Stimulated activated CD8-positive, alpha-beta memory T cell treated with anti-CD3 and anti-CD28 coated beads, Interleukin-15, amount 100 ng/mL, for 48 hours (primary cell): ENCODE data around the gene CGNL1.

ENCODE experiments used
- DNase-seq, 2 donors: peaks; one replicate each; pipeline ENCODE4 v3.0.0-alpha.2; 2020; ENCODE audit warnings: low read depth in 2 of 2

The CGNL1 gene

DNA sequence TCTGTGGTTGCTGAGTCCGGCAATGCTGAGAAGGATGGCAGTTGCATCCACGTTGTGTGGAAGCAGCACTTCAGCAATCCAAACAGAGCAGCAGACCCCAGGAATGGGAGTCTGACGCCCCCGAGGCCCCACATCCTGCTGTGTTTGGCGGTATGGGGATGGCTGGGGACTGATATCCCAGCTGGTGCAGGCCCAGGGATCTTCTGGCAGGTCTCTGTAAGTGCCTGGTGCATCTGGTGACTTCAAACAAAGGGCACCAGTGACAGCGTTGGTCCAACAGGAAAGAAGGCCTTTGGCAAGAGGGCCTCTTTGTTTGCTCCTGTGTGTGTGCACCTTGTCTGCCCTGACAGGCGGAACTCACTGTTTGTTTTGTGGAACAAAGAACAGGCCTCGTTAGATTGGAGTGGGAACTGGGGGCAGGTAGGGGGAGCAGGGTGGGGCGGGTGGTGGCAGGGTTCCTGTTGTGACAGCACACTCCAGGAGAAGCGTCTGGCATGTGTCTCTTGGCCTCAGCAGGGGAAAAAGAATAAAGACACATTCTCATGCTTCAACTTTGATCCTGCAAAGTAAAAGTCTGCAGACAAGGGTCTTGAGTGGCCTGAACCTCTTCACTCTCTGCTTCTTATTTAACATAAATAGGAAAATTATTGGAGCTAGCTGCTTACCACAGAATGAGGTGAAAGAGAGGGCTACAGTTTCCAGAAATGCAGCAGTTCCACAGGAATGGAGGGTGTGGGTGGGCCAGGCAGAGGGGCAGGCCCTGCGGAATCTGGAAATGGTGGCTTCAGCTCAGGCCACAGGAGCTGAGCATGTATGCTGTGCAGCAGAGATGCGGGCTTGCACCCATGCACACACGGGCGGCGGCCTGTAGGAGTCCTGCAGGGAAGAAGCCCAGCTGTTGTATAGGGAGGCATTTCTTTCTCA, 120.9 kb downstream of the CGNL1 start:
- DNase-seq = no peak

- no peak for DNase-seq
These were observed 124.0 kb downstream of the CGNL1 start for GRCh38 chr15:57500256-57500655.

DNA sequence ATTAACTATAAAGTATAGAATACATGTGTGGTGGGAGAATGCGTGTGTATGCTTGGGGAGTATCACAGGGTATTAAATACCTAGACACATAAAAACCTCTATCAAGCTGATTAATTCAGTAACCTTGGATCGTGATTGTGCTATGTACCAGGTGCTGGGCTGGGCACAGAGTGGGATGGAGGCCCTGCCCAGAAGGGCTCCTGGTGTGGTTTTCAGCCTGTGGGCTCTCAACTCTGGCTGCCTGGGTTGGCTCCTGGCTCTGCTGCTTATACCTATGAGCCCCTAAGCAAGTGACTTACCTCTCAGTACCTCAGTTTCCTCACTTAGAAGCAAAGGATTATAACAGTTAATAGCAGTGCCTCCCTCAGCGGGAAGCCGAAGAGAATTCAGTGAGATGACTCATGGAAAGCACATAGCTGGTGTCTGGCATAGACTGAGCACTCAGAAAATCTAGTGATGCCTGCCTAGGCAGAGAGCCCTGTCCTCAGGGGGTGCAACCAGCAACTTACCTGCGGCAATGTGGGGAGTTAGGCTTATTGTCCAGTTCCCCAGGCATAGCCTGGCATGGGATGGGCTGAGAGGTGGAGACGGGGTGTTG, 124.8 kb downstream of the CGNL1 start:
- no peak for DNase-seq

- no peak for DNase-seq
These were observed 125.8 kb downstream of the CGNL1 start for GRCh38 chr15:57502116-57502515.

DNA sequence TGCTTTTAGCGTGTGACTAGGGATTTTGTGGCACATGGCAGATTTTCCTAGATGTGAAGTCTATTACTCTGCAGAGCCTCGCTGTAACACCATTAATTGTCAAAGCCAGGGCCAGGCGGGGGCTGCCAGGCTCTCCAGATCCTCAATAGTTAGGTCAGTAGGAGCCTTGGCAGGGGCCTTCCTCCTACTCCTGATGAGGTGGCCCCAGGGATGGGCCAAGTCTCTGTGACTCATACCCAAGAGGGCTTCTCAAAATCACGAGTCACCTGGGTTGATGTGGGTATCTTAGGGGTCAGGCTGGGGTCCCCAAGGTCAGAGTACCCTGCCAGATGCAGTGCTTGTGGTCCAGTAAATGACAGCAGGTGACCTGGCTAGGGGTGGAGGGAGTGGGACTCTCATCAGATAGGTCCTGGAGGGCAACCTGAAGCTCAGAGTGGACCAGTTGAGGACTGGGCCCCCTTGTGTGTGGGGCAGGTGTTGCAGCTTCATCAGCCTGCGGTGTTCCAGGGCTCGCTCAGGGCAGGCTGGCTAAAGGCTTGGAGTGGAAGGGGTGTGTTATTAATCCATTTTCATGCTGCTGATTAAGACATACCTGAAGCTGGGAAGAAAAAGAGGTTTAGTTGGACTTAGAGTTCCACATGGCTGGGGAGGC, 126.9 kb downstream of the CGNL1 start:
- no peak for DNase-seq

DNA sequence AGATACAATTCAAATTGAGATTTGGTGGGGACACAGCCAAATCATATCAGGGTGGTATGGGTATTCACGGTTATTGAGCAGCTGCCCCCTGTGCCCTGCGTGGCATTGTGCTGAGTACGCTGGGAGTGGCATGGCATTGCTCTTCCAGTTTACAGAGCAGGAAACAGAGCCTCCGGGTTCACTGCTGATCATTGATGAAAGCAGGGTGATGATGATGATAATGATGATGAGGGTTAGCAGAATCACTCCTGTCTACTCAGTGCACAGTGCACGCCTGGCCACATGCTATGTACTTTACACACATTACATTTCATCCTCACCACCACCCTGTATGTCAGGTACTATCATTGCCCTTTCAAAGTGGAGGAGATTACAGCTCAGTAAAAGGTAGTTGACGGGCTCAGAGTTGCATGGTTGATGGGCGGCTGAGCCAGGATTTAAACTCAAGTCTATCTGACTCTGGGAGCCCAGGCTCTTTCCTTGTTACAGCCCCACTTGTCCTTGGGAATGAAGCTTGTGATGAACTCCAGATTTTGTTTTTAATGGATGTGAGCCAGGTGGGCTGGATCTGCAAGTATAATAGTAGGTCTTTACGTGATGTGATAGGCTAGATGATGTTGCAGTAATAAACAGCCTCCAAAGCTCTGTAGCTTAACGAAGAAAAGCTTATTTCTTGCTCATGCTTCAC, 127.8 kb downstream of the CGNL1 start:
- DNase-seq = no peak

DNA sequence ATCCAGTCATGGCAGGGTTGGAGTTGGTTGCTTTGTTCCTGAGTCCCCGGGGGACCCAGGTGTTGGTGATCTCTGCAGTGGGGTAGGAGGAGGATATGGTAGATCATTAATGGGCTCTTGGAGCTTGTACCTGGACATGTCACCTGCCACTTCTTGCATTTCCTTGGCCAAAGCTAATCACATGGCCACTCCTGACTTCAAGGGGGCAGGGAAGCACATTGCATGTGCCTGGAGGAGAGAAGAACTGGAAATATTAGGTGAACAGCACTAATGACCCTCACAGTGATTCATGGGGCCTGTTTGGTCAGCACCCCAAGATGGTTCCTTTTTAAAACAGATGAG, 128.3 kb downstream of the CGNL1 start:
- no peak for DNase-seq

GRCh38 chr15:57505056-57505715, 128.9 kb downstream of the CGNL1 start:
- no peak for DNase-seq

GRCh38 chr15:57505949-57506391, 129.7 kb downstream of the CGNL1 start:
- DNase-seq = no peak

DNA sequence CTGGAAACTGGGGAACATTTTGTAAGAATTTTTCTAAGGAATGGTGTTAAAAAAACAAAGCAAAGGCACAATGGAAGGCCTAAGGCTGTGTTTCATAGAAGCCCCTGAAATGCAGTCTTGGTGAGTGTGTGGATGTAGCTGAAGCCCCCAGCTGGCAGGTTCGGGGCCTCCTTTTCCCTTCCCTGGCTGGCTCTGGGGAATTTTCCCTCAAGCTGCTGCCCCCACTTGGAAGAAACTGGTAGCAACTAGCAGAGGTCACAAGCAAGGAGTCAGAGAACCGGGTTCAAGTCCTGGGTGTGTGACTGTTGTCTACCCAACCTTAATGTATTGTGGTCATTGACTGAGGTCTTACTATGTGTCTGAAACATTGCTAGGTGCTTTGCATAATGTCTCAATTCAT, 130.1 kb downstream of the CGNL1 start:
- DNase-seq = no peak

GRCh38 chr15:57507111-57507510, 130.8 kb downstream of the CGNL1 start:
- DNase-seq = no peak

GRCh38 chr15:57509126-57509525, 132.8 kb downstream of the CGNL1 start:
- DNase-seq = no peak

DNA sequence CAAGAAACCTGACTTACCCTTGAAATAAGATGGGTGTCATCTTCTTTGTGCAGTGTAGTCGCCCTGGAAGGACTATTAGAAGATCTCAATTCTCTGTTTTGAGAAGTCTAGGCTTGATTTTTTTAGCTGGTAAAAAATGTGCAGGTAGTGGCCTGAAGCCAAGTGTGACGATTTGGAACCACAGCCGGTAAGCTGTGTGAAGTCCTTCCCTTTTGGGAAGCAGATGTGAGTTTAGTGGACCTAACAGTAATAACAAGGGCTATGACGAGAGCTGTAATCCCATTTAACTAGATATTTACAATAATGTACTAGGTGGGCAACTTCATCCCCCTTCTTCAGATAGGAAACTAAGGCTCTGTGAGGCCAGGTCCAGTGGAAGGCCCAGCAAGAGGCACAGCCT, 133.7 kb downstream of the CGNL1 start:
- DNase-seq = no peak

- no peak for DNase-seq
These were observed 134.3 kb downstream of the CGNL1 start for GRCh38 chr15:57510647-57511046.

DNA sequence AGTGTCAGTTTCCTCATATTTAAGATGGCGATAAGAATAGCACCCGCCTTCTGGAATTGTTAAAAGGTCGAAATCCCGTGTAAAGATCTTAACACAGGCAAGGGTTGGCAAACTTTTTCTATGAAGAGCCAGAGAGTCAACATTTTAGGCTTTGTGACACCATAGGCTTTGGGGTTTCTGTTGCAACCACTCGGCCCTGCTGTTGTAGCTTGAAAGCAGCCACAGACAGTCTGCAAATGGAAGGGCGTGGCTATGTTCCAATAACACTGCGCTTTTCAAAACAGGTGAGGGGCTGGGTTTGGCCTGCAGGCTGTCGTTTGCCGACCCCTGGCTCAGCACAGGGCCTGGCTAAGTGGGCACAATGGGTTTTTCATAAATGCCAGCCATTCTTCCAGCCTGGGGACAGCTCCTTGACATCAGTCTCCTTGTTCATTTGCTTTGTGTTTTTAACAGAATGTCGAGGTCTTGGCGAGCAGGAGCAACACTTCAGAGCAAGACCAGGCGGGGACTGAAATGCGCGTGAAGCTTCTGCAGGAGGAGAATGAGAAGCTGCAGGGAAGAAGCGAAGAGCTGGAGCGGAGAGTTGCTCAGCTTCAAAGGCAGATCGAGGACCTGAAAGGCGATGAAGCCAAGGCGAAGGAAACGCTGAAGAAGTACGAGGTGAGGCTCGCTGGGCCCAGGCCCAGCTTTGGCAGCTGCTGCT, 140.2 kb downstream of the CGNL1 start:
- DNase-seq = no peak

DNA sequence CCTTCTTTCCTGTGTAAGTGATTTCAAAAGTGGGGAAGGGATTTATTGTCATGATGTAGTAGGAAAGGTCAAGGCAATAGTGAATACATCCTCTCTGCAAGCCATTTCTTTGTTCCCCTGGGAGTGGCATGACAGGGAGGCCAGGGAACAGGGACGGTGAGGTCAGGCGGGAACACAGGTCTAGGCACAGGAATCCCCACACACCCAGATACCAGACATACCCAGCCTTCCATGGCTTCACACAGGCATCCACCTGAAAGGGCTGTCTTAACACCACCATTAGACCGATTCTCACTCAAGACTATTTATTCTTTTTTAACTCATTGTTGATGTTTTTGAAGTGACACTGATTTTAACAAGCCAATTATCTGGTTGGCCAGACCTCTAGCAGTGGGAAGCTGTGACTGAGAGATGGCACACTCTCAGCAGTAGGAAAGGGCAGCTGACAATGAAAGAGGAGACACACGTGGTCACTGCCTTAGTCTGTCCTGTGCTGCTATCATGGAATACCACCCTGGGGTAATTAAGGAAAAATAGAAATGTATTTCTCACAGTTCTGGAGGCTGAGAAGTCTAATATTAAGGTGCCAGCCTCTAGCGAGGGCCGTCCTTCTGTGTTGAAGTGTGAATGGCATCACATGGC, 140.8 kb downstream of the CGNL1 start:
- DNase-seq = no peak

DNA sequence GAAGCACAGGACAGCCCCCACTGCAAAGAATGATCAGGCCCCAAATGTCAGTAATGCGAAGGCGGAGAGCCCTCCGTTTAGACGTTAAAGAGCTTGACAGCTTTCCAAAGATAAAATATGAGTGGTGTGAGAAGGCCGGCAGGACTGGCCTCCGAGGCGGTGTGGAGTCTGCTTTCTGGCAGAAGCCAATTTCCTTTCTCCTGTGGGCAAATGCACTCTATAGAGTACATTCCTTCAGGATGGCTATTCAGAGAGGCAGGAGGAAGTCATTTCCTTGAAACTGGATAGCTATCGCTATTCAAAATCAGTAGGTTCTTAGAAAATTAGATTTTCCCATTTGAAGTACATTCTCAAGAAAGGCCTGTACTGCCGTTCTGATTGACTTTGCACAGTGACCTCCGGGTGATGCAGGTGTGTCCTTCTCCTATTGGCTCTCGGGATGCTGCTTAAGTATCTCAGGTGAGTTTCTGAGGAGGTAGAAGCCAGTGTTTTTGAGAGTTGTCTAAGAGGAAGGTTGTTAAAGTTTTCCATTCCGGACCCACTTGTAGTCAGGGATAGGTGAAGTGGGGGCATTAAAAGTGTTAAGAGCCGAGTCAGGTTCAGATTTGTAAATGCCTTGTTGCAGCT, 142.6 kb downstream of the CGNL1 start:
- DNase-seq = no peak

GRCh38 chr15:57519806-57520205, 143.5 kb downstream of the CGNL1 start:
- DNase-seq = no peak

DNA sequence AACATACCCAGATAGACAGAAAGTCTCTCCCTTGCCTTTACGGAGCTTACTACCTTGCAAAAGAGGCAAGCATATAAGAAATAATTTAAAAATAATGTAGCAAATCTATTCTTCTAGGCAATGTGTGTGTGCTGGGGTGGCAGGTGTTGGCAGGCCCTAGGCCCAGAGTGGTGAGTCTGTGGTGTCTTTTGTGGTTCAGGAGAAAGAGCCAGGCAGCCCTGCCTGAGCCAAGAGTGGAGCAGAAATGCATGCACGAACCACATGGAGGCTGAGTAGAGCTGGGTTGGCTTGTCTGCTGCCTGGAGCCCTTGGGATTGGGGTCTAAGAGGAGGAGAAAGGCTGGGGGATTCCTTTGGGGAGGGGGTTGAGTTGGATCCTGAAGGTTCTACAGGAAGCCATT, 145.2 kb downstream of the CGNL1 start:
- DNase-seq = no peak

DNA sequence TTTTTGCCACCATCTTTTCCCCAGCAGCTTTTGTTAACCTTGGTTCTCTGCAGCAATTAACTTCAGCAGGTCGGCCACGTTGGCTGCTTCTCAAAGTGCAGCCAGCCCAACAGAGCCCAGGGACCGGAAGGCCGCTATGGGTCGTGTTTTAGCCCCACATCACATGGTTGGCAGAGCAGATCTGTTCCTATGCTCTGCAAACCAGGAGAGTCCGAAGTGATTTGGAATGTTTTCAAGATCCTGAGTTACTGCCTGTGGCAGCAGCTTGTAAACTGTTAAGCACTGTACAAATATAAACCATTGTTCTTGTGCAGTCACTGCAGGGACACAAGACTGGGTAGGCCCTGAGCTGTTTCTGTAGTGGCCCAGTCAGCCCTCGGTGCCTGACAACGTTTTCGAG, 145.8 kb downstream of the CGNL1 start:
- DNase-seq = no peak
